ENCODE measurements around the gene CIT. TPM values are rescaled to one million over a fixed set of nuclear protein-coding genes. Genes with fewer than 3 reads are reported as not detected.

Gene CIT
- total RNA-seq, 1 donor from 2014 or later: 29.3 TPM

GRCh38 chr12:119828300-119828699, 48.8 kb downstream of the CIT start:
- Mint-ChIP-seq H3K27me3 (ENCODE audit: low read depth) (no peaks in the 10 kb centered on the region), H3K4me3 (no peak overlapping the region), H3K27ac (no peak overlapping the region), H3K36me3 (peaks cover 20% of the 10 kb centered on the region), H3K4me1 (no peaks in the 10 kb centered on the region), H3K9me3 (no peaks in the 10 kb centered on the region)
- no peak for DNase-seq (ENCODE audit: low spot score in 2 of 2, unreplicated experiment in 2 of 2)
- TF ChIP-seq CTCF (IDR thresholded peaks at IDR 0.05; ENCODE audit: unreplicated experiment): no peak

- Mint-ChIP-seq H3K27me3 (ENCODE audit: low read depth) (no peaks in the 10 kb centered on the region), H3K27ac (no peak overlapping the region), H3K4me1 (no peaks in the 10 kb centered on the region), H3K4me3 (no peak overlapping the region), H3K36me3 (peaks cover 18% of the 10 kb centered on the region), H3K9me3 (no peaks in the 10 kb centered on the region)
- no peak for DNase-seq (ENCODE audit: low spot score in 2 of 2, unreplicated experiment in 2 of 2)
- TF ChIP-seq CTCF (IDR thresholded peaks at IDR 0.05; ENCODE audit: unreplicated experiment): no peak
Observed at GRCh38 chr12:119827760-119828159, 49.4 kb downstream of the CIT start.

GRCh38 chr12:119826661-119827445, 50.3 kb downstream of the CIT start:
- no peak for TF ChIP-seq CTCF (IDR thresholded peaks at IDR 0.05; ENCODE audit: unreplicated experiment)
- H3K27me3 Mint-ChIP-seq (ENCODE audit: low read depth): no peaks in the 10 kb centered on the region
- DNase-seq (ENCODE audit: low spot score in 2 of 2, unreplicated experiment in 2 of 2): no peak
- H3K27ac Mint-ChIP-seq: no peak overlapping the region
- H3K9me3 Mint-ChIP-seq: no peaks in the 10 kb centered on the region
- no peak overlapping the region for H3K4me3 Mint-ChIP-seq
- no peaks in the 10 kb centered on the region for H3K4me1 Mint-ChIP-seq
- H3K36me3 Mint-ChIP-seq: peaks cover 15% of the 10 kb centered on the region

GRCh38 chr12:119825262-119825661, 51.9 kb downstream of the CIT start:
- H3K9me3 Mint-ChIP-seq: no peaks in the 10 kb centered on the region
- no peaks in the 10 kb centered on the region for H3K4me1 Mint-ChIP-seq
- no peak overlapping the region for H3K27ac Mint-ChIP-seq
- H3K36me3 Mint-ChIP-seq: peaks cover 15% of the 10 kb centered on the region
- H3K27me3 Mint-ChIP-seq (ENCODE audit: low read depth): no peaks in the 10 kb centered on the region
- no peak overlapping the region for H3K4me3 Mint-ChIP-seq
- TF ChIP-seq CTCF (IDR thresholded peaks at IDR 0.05; ENCODE audit: unreplicated experiment): no peak
- no peak for DNase-seq (ENCODE audit: low spot score in 2 of 2, unreplicated experiment in 2 of 2)

- Mint-ChIP-seq H3K4me3 (no peak overlapping the region), H3K36me3 (peaks cover 10% of the 10 kb centered on the region), H3K27ac (no peak overlapping the region), H3K27me3 (ENCODE audit: low read depth) (no peaks in the 10 kb centered on the region), H3K4me1 (no peaks in the 10 kb centered on the region), H3K9me3 (no peaks in the 10 kb centered on the region)
- no peak for TF ChIP-seq CTCF (IDR thresholded peaks at IDR 0.05; ENCODE audit: unreplicated experiment)
- no peak for DNase-seq (ENCODE audit: low spot score in 2 of 2, unreplicated experiment in 2 of 2)
Observed at GRCh38 chr12:119822046-119822445, 55.1 kb downstream of the CIT start.

Measured in mesothelial cell of epicardium (in vitro differentiated cells).